ENCODE results near the gene OSMR. TPM values are rescaled to one million over a fixed set of nuclear protein-coding genes. Genes with fewer than 3 reads are reported as not detected.
A peak's percentile ranks its signal among the peaks of the same experiment; 100 is the strongest.

OSMR gene
- polyA plus RNA-seq, 4 donors, result 0.22 to 9.2 (median 1.7) TPM

GRCh38 chr5:38807570-38808483 is 38.0 kb upstream of the OSMR start:
- no peaks in the 10 kb centered on the region for H3K36me3 ChIP-seq (ENCODE audit: control insufficient read depth in 3 of 3, insufficient read depth in 2 of 3, low read depth in 1 of 3, low read length in 3 of 3)
- 29 to 30% (median 29%) methylated on average over 8 of the region's 8 CpGs for WGBS, 3 donors
- no peaks in the 10 kb centered on the region for H3K4me1 ChIP-seq (ENCODE audit: control insufficient read depth in 3 of 3, insufficient read depth in 2 of 3, low read depth in 1 of 3, low read length in 2 of 3)
- H3K9me3 ChIP-seq (ENCODE audit: control insufficient read depth in 2 of 2, insufficient read depth in 1 of 2, low read depth in 1 of 2, low read length in 1 of 2), result no peaks in the 10 kb centered on the region
- no peak for FAIRE-seq
- no peak overlapping the region for H3K4me3 ChIP-seq (ENCODE audit: low read depth in 1 of 3, low read length in 3 of 3)
- DNase-seq, result peak; percentile 2 to 15
- H3K27ac ChIP-seq (ENCODE audit: low read depth in 1 of 3, low read length in 2 of 3), result peak overlapping the region in 1 of 3 donors; percentile 45
- peaks cover 0 to 4% (median 0%) of the 10 kb centered on the region in 3 donors for H3K27me3 ChIP-seq (ENCODE audit: control insufficient read depth in 3 of 3, insufficient read depth in 3 of 3, low read length in 3 of 3)

GRCh38 chr5:38808666-38809343 is 37.0 kb upstream of the OSMR start:
- Histone ChIP-seq H3K9me3 (ENCODE audit: control insufficient read depth in 2 of 2, insufficient read depth in 1 of 2, low read depth in 1 of 2, low read length in 1 of 2) (no peaks in the 10 kb centered on the region), H3K27me3 (ENCODE audit: control insufficient read depth in 3 of 3, insufficient read depth in 3 of 3, low read length in 3 of 3) (peaks cover 0 to 4% (median 0%) of the 10 kb centered on the region in 3 donors), H3K4me1 (ENCODE audit: control insufficient read depth in 3 of 3, insufficient read depth in 2 of 3, low read depth in 1 of 3, low read length in 2 of 3) (no peaks in the 10 kb centered on the region), H3K4me3 (ENCODE audit: low read depth in 1 of 3, low read length in 3 of 3) (no peak overlapping the region), H3K36me3 (ENCODE audit: control insufficient read depth in 3 of 3, insufficient read depth in 2 of 3, low read depth in 1 of 3, low read length in 3 of 3) (no peaks in the 10 kb centered on the region), H3K27ac (ENCODE audit: low read depth in 1 of 3, low read length in 2 of 3) (no peak overlapping the region)
- FAIRE-seq (no peak), DNase-seq (no peak)
- 85 to 87% (median 86%) methylated on average over 22 to 23 of the region's 23 CpGs for WGBS, 3 donors

- H3K27me3 ChIP-seq (ENCODE audit: control insufficient read depth in 3 of 3, insufficient read depth in 3 of 3, low read length in 3 of 3), result no peaks in the 10 kb centered on the region
- FAIRE-seq (no peak), DNase-seq (peak; percentile 49 to 83)
- no peaks in the 10 kb centered on the region for H3K9me3 ChIP-seq (ENCODE audit: control insufficient read depth in 2 of 2, insufficient read depth in 1 of 2, low read depth in 1 of 2, low read length in 1 of 2)
- H3K36me3 ChIP-seq (ENCODE audit: control insufficient read depth in 3 of 3, insufficient read depth in 2 of 3, low read depth in 1 of 3, low read length in 3 of 3), result no peaks in the 10 kb centered on the region
- no peaks in the 10 kb centered on the region for H3K4me1 ChIP-seq (ENCODE audit: control insufficient read depth in 3 of 3, insufficient read depth in 2 of 3, low read depth in 1 of 3, low read length in 2 of 3)
- H3K27ac ChIP-seq (ENCODE audit: low read depth in 1 of 3, low read length in 2 of 3), result no peak overlapping the region
- WGBS, 3 donors, result 23 to 26% (median 24%) methylated on average over 14 of the region's 14 CpGs
- no peak overlapping the region for H3K4me3 ChIP-seq (ENCODE audit: low read depth in 1 of 3, low read length in 3 of 3)
Observed at GRCh38 chr5:38809388-38810359, 36.1 kb upstream of the OSMR start.

GRCh38 chr5:38814879-38815278 is 30.9 kb upstream of the OSMR start:
- H3K9me3 ChIP-seq (ENCODE audit: control insufficient read depth in 2 of 2, insufficient read depth in 1 of 2, low read depth in 1 of 2, low read length in 1 of 2), result no peaks in the 10 kb centered on the region
- no peak for DNase-seq
- no peak for FAIRE-seq
- H3K36me3 ChIP-seq (ENCODE audit: control insufficient read depth in 3 of 3, insufficient read depth in 2 of 3, low read depth in 1 of 3, low read length in 3 of 3), result no peaks in the 10 kb centered on the region
- no peaks in the 10 kb centered on the region for H3K4me1 ChIP-seq (ENCODE audit: control insufficient read depth in 3 of 3, insufficient read depth in 2 of 3, low read depth in 1 of 3, low read length in 2 of 3)
- 92 to 100% (median 93%) methylated on average over 2 of the region's 2 CpGs for WGBS, 3 donors
- no peak overlapping the region for H3K4me3 ChIP-seq (ENCODE audit: low read depth in 1 of 3, low read length in 3 of 3)
- H3K27me3 ChIP-seq (ENCODE audit: control insufficient read depth in 3 of 3, insufficient read depth in 3 of 3, low read length in 3 of 3), result peaks cover 0 to 4% (median 0%) of the 10 kb centered on the region in 3 donors
- H3K27ac ChIP-seq (ENCODE audit: low read depth in 1 of 3, low read length in 2 of 3), result no peak overlapping the region

GRCh38 chr5:38816083-38817030 is 29.5 kb upstream of the OSMR start:
- FAIRE-seq (no peak), DNase-seq (no peak)
- 15 to 44% (median 24%) methylated on average over 2 of the region's 2 CpGs for WGBS, 3 donors
- H3K27me3 ChIP-seq (ENCODE audit: control insufficient read depth in 3 of 3, insufficient read depth in 3 of 3, low read length in 3 of 3), result peaks cover 0 to 4% (median 0%) of the 10 kb centered on the region in 3 donors
- H3K9me3 ChIP-seq (ENCODE audit: control insufficient read depth in 2 of 2, insufficient read depth in 1 of 2, low read depth in 1 of 2, low read length in 1 of 2), result no peaks in the 10 kb centered on the region
- H3K27ac ChIP-seq (ENCODE audit: low read depth in 1 of 3, low read length in 2 of 3), result no peak overlapping the region
- H3K4me3 ChIP-seq (ENCODE audit: low read depth in 1 of 3, low read length in 3 of 3), result no peak overlapping the region
- no peaks in the 10 kb centered on the region for H3K36me3 ChIP-seq (ENCODE audit: control insufficient read depth in 3 of 3, insufficient read depth in 2 of 3, low read depth in 1 of 3, low read length in 3 of 3)
- H3K4me1 ChIP-seq (ENCODE audit: control insufficient read depth in 3 of 3, insufficient read depth in 2 of 3, low read depth in 1 of 3, low read length in 2 of 3), result no peaks in the 10 kb centered on the region

- Histone ChIP-seq H3K4me3 (ENCODE audit: low read depth in 1 of 3, low read length in 3 of 3) (no peak overlapping the region), H3K9me3 (ENCODE audit: control insufficient read depth in 2 of 2, insufficient read depth in 1 of 2, low read depth in 1 of 2, low read length in 1 of 2) (peaks cover 0 to 9% of the 10 kb centered on the region in 2 donors), H3K27ac (ENCODE audit: low read depth in 1 of 3, low read length in 2 of 3) (no peak overlapping the region), H3K36me3 (ENCODE audit: control insufficient read depth in 3 of 3, insufficient read depth in 2 of 3, low read depth in 1 of 3, low read length in 3 of 3) (no peaks in the 10 kb centered on the region), H3K4me1 (ENCODE audit: control insufficient read depth in 3 of 3, insufficient read depth in 2 of 3, low read depth in 1 of 3, low read length in 2 of 3) (no peaks in the 10 kb centered on the region), H3K27me3 (ENCODE audit: control insufficient read depth in 3 of 3, insufficient read depth in 3 of 3, low read length in 3 of 3) (no peaks in the 10 kb centered on the region)
- 96 to 97% (median 96%) methylated on average over 19 to 20 of the region's 20 CpGs for WGBS, 3 donors
- no peak for DNase-seq
- no peak for FAIRE-seq
Observed at GRCh38 chr5:38821679-38822078, 24.1 kb upstream of the OSMR start.

GRCh38 chr5:38823503-38823902 is 22.3 kb upstream of the OSMR start:
- Histone ChIP-seq H3K4me3 (ENCODE audit: low read depth in 1 of 3, low read length in 3 of 3) (no peak overlapping the region), H3K27me3 (ENCODE audit: control insufficient read depth in 3 of 3, insufficient read depth in 3 of 3, low read length in 3 of 3) (no peaks in the 10 kb centered on the region), H3K4me1 (ENCODE audit: control insufficient read depth in 3 of 3, insufficient read depth in 2 of 3, low read depth in 1 of 3, low read length in 2 of 3) (no peaks in the 10 kb centered on the region), H3K36me3 (ENCODE audit: control insufficient read depth in 3 of 3, insufficient read depth in 2 of 3, low read depth in 1 of 3, low read length in 3 of 3) (no peaks in the 10 kb centered on the region), H3K9me3 (ENCODE audit: control insufficient read depth in 2 of 2, insufficient read depth in 1 of 2, low read depth in 1 of 2, low read length in 1 of 2) (peaks cover 0 to 9% of the 10 kb centered on the region in 2 donors), H3K27ac (ENCODE audit: low read depth in 1 of 3, low read length in 2 of 3) (no peak overlapping the region)
- DNase-seq, result no peak
- no peak for FAIRE-seq
- 81 to 84% (median 84%) methylated on average over 4 of the region's 4 CpGs for WGBS, 3 donors

Measured in small intestine (tissue), 7 donors.